ENCODE measurements around the gene ZDHHC3. TPM values are rescaled to one million over a fixed set of nuclear protein-coding genes. Genes with fewer than 3 reads are reported as not detected.
A peak's percentile ranks its signal among the peaks of the same experiment; 100 is the strongest.

ZDHHC3 gene
- total and polyA plus RNA-seq, 4 donors = 15.4 to 43.0 (median 24.4) TPM

- Histone ChIP-seq H3K27me3 (ENCODE audit: control insufficient read depth in 4 of 4, insufficient read depth in 4 of 4, low read length in 3 of 4) (no peaks in the 10 kb centered on the region), H3K9ac (ENCODE audit: low read depth in 1 of 2, low read length in 2 of 2) (no peak overlapping the region), H3K36me3 (ENCODE audit: control insufficient read depth in 4 of 4, insufficient read depth in 3 of 4, low read depth in 1 of 4, low read length in 3 of 4) (peaks cover 8 to 32% (median 16%) of the 10 kb centered on the region in 4 donors), H3K9me3 (ENCODE audit: control insufficient read depth in 4 of 4, low read length in 3 of 4) (no peaks in the 10 kb centered on the region), H3K4me1 (ENCODE audit: control insufficient read depth in 4 of 4, insufficient read depth in 4 of 4, low read length in 3 of 4) (peaks cover 0 to 6% (median 2%) of the 10 kb centered on the region in 4 donors), H3K4me3 (ENCODE audit: low read depth in 1 of 3, low read length in 3 of 3) (no peak overlapping the region), H3K27ac (ENCODE audit: low read depth in 1 of 2, low read length in 2 of 2) (peak overlapping the region in 1 of 2 donors; percentile 40)
- TF ChIP-seq FOXA1 (IDR thresholded peaks at IDR 0.05) (no peak), TAF1 (conservative IDR thresholded peaks at IDR 0.05) (no peak), MAX (IDR thresholded peaks at IDR 0.05) (peak; percentile 74), YY1 (IDR thresholded peaks at IDR 0.05) (peak; percentile 80), CTCF (IDR thresholded peaks at IDR 0.05; ENCODE audit: low read depth, low read length, missing input control) (no peak), SP1 (IDR thresholded peaks at IDR 0.05) (peak; percentile 79), REST (IDR thresholded peaks at IDR 0.05) (peak; percentile 57), ZBTB33 (IDR thresholded peaks at IDR 0.05) (peak; percentile 44), JUND (IDR thresholded peaks at IDR 0.05) (peak in 1 of 2 donors; percentile 71), HNF4G (IDR thresholded peaks at IDR 0.05) (peak; percentile 63), ATF3 (IDR thresholded peaks at IDR 0.05) (no peak), EGR1 (IDR thresholded peaks at IDR 0.05; ENCODE audit: low read depth in 2 of 2) (peak in 1 of 2 donors; percentile 56), RXRA (IDR thresholded peaks at IDR 0.05) (peak; percentile 45 to 78), HNF4A (conservative IDR thresholded peaks at IDR 0.05) (peak; percentile 88 to 92), FOXA2 (IDR thresholded peaks at IDR 0.05) (peak; percentile 45), GABPA (IDR thresholded peaks at IDR 0.05 in 1 of 2, conservative IDR thresholded peaks at IDR 0.05 in 1 of 2) (peak in 1 of 2 donors; percentile 29), RAD21 (IDR thresholded peaks at IDR 0.05) (no peak), NR2F2 (IDR thresholded peaks at IDR 0.05) (no peak)
- 52% methylated on average over 2 of the region's 2 CpGs for WGBS
- DNase-seq (ENCODE audit: low spot score) = no peak
Measured at GRCh38 chr3:45002139-45002660, 26.2 kb upstream of the ZDHHC3 start.

Data from liver (tissue), 9 donors.